ENCODE results near the gene KRT73.

Gene KRT73

DNA sequence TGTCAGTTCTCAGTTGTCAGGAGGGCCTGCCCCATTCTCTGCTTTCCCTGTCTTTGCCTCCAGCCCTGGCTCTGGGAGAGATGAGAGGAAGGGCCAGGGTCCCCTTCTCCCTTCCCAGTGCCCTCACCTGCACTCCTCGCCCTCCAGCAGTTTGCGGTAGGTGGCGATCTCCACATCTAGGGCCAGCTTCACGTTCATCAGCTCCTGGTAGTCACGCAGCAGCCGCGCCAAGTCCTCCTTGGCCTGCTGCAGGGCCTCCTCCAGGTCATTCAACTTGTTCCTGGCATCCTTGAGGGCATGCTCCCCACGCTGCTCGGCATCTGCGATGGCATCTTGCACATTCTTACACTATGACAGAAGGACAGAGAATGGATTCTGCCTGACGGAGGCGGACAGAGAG is 28.3 kb upstream of the KRT73 start:
- in situ Hi-C loops (cut with MboI; ENCODE audit: low sequenced_read_pairs): no loop called here

DNA sequence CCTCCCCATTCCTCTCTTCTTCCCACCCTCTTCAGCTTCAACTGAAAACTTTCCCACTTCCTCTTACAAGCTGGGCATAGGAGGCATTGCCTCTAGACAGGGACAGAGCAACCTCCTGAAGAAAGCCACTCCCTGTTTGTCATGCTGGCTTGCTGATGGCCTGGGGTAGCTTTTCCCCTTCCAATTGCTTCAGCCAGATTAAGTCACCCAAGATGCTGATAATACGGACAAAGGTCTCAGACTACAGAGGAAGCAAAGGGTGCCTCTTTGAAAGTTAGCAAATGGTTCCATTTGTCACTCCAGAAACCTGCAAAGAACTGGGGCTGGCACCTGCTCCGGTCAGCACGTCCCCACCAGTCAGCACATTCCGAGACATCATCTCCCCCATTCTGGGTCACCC is 27.6 kb upstream of the KRT73 start:
- in situ Hi-C loops (cut with MboI; ENCODE audit: low sequenced_read_pairs): no loop called here

DNA sequence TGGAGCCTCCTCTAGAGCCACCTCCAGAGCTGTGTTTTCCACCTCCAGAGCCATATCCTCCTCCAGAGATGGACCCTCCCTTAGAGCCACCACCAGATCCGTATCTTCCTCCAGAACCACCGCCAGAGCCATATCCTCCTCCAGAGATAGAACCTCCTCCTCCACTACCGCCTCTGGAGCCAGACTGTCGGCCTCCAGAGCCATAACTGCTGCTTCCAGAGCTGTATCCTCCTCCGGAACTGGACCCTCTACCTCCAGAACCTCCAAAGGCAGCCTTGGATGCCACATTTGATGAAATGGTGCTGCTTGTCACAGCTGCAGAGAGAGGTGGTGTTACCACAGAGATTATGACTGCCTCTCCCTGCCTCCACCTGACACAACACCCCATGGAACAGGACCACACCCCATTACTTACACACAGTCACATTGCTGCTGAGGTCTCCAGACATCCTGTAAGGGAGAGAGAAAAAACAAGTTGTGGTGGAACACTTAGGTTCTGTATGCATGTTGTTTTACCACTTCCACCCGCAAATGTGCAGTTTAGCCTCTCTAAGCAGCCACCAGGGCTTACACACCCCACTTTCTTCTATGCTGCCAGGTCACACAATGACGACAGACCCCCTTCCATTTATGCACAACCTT is 26.9 kb upstream of the KRT73 start:
- in situ Hi-C loops (cut with MboI; ENCODE audit: low sequenced_read_pairs): no loop called here

DNA sequence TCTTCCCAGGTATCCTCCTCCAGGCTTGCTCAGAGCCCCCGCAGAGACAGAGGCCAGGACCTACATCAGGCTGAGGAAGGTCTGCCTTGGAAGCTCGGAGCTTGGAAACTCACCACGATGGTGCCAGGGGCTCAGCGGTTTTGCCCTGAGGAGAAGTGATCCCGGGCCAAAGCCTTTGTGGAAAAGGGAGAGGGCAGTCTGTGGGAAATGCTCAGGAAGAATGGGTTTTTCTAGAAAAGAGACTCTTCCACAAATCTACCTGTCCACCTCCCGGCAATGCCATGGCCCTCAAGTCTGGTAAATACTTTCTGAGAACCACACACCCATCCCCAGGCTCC is 25.7 kb upstream of the KRT73 start:
- in situ Hi-C loops (cut with MboI; ENCODE audit: low sequenced_read_pairs): no loop called here

DNA sequence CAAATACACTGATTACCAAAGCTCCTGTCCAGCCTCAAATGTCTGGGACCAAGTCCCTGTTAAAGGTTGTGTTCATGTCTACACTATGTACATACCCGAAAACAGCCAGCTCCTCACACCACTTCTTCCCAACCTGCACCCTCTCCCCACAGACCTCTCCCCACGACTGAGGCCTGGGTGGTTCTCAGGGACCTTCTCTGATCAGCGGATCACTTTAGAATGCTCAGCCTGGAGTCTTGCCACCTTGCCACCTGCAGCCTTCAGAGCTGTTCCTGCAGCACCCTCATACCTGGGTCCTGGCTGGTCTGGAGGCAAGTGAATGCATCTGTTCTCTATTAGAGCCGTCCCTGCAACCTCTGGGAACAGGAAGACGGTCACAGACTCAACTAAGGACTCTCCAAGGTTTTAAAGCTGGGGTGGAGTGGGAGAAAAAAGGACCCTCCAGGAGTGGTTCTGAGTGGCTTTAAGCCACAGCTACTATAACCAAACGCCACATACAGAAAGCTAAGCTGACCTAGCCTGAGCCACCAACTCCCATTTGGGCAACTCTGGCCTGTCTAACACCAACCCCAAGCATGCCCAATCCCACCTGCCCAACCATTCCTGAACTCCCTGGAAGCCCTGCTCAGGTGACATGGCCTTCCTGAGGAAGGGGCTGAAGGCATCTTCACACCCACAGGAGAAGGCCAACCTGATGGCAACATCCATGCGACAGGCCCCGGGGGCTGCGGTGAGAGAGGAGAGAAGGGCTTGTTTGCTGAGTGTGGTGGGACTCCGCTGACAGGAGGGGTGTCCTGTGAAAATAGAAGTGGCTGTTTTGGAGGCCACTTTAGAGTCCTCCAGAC is 25.1 kb upstream of the KRT73 start:
- in situ Hi-C loops (cut with MboI; ENCODE audit: low sequenced_read_pairs): no loop called here

DNA sequence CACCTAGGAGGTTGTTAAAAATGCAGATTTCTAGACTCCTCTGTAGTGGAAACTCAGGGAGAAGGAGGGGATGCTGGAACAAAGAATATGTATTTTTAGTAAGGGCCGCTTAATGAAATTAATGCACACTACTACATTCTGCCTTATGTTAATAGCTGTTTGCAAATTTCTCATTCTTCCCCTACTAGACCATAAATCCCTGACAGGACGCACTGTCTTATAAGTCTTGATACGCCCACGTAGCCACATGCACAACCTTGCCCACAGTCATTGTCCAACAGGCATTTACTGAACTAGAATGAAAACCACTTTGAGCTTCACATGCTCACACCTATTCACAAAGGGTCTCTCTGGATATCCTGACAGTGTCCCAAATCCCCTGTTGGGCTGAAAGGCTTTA is 23.1 kb upstream of the KRT73 start:
- in situ Hi-C loops (cut with MboI; ENCODE audit: low sequenced_read_pairs): no loop called here

DNA sequence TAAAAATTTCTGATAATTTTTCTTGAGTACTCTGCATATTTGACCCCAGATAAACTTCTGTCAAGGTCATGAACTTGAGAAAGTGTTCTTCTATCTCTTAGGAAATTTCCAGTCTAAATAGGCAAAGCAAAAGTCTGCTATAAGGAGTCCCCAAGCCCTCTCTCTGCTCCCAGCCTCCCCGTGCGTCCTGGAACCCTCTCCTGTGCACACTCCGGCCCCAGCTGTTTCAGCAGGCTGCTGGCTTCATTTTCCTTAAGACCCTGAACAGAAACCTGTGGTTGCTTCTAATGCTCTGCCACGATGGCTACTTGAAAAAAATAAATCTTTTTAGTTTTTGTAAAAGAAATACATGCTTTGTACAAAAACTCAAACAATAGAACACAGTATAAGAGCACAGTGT is 18.9 kb upstream of the KRT73 start:
- in situ Hi-C loops (cut with MboI; ENCODE audit: low sequenced_read_pairs): no loop called here

DNA sequence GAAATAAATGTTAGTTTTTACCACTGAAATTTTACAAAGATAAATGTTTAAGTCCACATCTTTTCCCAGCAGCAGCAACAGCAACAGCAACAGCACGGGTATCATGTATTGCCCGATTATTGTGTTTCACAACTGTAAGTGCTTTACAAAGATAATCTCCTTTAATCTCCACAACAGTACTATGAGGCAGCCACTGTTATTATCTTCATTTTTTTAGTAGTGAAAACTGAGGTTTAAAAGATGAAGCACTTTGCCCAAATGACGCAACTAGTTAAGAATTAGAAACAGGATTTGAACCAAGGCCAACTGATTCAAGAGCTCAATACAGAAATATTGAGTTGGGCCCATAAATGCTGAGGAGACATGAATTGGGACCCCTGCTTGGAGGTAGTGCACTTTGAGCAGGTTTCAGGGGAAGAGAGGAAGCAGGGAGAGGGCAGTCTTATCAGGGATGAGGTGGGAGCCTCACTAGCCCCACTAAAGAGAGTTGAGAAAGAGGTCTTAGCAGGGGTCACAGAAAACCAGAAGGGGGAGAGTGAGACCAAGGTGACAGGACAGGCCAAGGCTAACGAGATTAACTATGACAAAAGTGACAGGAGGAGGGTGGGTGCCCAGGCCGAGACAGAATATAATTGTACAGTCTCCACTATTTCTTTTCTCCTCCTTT is 18.4 kb upstream of the KRT73 start:
- in situ Hi-C loops (cut with MboI; ENCODE audit: low sequenced_read_pairs): no loop called here

DNA sequence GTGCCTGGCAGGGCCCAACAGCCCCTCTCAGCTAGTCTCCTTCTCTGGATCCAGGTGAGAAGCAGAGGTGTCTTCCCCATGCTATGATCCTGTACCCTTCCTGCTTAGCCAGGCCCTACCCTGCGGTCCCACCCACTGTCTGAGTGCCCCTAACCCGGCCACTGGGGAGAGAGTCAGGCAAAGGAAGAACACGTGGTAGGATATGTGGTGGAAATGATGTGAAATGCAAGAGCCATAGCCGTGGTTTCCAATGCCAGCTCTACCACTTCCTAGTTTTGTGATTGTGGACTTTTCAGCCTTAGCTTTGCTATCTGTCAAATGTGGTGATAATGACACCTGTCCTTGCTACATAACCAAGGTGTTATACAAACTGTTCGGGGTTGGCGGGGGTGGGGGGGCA is 17.8 kb upstream of the KRT73 start:
- in situ Hi-C loops (cut with MboI; ENCODE audit: low sequenced_read_pairs): no loop called here

DNA sequence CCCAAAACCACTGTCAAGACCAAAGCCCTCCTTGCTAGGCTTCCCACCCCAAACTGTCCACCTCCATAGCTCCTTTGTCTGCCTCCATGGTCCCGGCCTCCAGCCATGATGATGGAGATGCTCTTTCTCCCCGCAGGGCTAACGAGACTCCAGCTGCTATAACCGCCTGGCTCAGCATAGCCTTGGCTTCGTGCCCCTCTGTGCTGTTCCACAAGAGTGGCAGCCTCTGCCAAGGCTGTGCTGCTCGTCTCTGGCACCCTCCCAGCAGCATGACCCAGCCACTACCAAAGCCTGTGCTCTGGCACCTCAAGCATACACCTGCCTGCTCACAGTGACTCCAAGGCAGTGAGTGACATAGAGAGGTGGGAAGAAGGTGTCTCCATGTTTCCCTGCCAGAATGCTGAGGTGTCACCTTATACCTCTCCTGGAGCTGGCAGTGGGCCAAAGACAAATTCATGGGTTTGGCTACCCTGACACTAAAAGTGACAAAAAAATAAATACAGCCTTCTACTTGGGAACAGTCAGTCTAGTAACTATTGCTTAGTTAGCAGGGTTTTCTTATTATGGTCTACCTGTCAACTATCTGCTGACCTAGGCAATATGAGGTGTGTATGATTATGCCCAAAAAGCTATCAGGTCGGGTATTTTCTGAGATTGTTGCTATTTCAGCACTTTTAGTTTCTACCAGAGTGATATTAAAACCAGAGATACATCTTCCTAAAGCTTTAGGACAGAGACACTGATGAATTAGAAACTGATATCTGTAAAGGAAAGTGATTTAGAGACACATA is 16.1 kb upstream of the KRT73 start:
- in situ Hi-C loops (cut with MboI; ENCODE audit: low sequenced_read_pairs): no loop called here

DNA sequence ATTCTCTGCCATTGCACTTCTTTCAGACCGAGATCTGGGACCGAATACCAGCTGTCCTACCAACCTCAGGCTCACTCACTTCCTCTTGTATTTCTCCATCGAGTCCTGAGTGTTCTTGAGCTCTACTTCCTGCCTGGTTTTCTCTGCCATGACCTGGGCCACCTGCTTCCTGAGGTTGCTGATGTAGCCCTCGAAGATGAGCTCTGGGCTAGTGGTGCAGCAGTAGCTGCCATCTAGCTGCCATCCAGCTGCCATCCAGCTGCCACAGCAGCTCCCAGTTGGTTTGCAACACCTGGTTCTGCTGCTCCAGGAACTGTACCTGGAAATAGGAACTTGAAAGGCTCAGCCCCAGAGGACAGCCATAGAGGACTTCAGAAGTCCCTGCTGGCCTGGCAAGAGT is 15.0 kb upstream of the KRT73 start:
- in situ Hi-C loops (cut with MboI; ENCODE audit: low sequenced_read_pairs): no loop called here

DNA sequence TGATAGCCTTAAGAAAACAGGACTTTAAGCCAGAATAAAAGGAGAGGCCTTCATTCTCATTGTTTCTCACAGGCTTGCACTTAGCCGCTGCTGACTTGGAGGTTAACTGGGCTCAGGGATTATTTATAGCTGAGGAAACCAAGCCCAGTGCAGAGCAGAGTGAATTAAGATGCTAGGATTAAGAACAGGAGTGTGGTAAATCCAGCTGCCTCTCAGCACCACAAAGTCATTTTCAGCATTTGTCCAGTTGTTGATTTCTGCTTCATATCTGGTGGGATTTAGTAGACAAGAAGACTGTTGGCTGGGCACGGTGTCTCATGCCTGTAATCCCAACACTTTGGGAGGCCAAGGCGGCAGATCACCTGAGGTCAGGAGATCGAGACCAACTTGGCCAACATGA is 14.3 kb upstream of the KRT73 start:
- in situ Hi-C loops (cut with MboI; ENCODE audit: low sequenced_read_pairs): no loop called here

DNA sequence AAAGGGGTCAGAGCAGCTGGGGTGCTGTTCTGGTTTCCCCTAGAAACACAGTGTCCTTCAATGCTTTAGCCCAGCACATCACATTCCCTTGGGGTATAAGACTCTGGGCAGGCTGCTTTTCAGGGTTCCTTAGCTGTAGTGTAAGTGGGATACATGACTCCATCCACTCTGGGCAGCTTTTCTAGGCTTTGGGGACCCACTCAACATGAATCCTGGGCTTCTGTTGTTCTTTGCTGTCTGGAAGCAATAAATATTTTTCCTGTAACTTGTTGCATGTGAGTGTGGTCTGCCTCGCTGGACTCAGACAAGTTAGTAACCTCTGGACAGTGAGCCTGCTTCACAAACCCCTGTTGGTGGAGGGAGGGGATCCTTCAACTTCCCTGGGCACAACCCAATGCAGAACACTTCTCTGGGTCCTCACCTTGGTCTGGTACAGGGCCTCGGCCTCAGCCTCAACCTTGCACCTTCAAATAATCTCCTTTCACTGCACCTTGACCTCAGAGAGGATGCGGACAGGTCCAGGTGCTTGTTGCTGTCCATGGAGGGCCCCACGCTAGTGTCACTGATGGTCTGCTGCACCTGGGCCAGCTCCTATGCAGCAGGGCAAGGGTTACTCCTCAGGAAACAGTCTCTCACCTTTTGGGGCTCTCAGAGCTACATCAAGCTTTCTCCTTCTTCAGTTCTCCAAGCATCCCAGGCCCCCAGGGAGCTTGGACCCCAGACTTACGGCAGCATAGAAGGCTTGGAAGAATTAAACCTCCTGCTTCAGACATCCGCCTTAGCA is 13.5 kb upstream of the KRT73 start:
- in situ Hi-C loops (cut with MboI; ENCODE audit: low sequenced_read_pairs): no loop called here

DNA sequence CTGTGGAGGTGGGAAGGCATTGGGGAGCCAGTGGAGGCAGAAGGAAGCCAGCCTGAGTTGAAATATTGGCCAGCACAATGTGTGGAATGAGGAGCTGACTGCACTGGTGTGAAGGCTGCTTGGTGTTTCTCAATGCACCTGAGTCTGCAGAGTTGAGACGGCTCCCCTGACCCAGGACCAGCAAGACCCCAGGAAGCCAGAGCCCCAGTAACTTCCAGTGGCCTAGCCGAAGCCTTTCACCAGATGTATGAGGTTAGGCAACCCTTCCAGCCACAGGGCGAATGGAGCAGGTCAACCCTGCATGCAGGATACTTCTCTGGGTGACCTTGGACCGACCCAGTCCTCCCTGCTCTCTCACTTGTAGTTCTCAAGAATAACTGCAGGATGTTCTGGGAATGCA is 12.9 kb upstream of the KRT73 start:
- in situ Hi-C loops (cut with MboI; ENCODE audit: low sequenced_read_pairs): no loop called here

DNA sequence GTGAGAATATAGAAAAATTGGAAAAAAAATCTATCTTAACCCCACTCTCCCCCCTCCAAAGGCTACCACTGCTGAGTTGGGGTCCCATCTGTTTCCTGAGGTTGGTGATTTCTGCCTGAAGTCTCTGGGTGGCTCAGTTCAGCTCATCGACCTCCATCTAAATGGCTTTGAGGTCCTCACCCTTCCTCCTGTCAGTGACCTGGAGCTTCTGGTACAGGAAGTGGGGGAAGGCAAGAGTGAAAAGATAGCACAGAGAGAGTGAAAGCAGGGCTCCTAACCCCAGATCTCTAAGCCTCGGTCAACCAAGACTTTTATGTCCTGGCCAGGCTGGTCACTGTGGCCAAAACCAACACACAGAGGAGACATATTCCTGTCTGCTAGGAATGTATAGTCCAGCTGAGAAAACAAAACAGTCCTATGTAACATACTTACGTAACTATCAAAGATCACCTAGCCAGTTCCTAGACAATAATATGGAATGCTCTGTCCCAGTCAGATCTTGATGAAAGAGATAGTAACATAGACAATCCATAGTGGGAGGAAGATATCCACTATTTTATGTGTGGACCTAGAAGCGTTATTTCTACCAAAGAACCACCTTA is 12.3 kb upstream of the KRT73 start:
- in situ Hi-C loops (cut with MboI; ENCODE audit: low sequenced_read_pairs): no loop called here

DNA sequence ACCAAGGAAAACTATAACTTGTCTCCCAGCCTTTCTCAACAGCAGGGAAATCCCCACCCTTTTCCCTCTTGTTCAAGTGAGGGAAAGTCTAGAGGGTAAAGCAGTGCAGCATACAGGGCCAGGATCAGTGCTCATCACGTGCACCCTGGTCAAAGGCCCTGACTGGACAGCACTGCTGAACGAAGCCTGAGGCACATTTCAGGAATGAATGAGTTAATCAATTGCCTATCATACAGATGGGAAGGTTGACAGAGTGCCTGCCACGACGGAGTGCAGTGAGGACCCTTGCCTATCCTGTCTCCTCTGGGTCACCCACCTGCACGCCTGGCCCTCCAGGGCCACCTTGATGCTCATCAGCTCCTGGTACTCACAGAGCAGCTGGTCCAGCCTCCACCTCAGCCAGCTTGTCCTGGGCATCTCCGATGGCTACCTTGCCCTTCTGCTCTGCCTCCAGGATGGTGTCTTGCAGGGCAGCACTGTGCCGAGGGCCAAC is 11.7 kb upstream of the KRT73 start:
- in situ Hi-C loops (cut with MboI; ENCODE audit: low sequenced_read_pairs): no loop called here

DNA sequence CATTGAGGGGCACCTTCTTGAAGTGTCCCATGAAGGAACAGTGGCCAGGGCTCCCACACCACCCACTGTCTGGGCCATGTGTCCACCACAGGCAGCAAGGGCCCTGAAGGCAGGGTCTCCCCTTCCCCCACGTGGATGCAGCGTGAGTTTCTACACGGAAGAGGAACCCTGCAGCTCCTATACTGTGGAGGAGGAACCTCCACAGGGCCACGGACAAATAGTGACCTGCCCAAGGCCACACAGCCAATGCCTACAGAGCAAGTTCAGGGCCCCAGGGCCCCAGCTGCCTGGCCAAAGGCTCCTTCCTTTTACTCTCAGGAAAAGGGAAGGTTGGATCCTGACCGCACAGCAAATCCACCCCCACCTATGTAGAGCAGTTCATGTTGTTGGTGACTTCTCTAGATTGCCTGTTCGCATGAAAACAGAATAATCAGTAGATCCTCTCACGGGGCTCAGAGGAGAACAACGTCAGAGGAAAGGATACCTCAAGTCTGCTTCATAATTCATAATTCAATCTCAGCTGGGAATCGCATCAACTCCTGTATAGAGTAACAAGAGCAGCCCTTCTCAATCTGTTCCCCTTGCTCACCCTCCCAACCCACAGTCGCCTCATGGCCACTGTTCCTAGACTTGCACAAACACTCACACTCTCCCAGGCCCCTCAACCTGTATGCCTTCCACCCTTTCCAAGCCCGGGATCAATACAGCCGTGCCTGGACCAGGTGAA is 11.1 kb upstream of the KRT73 start:
- in situ Hi-C loops (cut with MboI; ENCODE audit: low sequenced_read_pairs): no loop called here

DNA sequence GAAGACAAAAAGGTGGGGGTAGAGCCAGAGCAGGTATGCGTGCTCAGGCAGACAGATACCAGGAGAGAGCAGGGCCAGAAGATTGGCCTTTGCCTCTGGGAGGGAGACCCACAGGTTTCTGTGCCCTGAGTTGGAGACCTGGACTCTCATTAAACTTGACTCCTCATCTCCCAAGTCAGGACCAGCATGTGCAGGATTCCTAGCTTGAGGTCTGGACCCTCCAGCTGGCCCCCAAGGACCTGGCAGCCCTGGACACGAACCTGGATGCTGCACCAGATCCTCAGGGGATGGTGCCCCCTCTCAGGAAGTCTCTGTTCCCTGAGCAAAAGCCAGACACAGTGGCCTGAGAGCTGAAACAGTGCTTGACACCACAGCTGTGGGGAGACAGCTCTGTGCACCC is 10.5 kb upstream of the KRT73 start:
- in situ Hi-C loops (cut with MboI; ENCODE audit: low sequenced_read_pairs): no loop called here

DNA sequence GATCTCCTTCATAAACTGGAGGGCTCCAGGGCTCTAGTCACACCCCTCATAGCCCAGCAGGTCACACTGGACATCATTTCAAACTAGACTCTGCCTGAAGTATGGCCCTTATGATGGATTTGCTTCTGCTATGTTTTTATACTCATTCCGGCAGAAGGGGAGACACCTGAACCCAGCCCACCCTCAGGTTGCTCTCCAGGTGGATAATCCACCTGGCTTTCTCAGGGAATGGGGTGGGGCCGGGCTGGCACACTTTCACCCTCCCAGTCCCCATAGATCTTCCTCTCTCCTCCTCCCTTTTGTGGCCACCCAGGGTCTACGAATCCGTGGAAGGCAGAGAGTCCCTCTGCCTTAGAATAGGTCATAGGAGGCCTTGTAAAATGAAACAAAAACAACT is 9.8 kb upstream of the KRT73 start:
- in situ Hi-C loops (cut with MboI; ENCODE audit: low sequenced_read_pairs): no loop called here
